SIG-M5 treated with dmso at 0.1 percent for 504 hours (cell line): ENCODE data around the gene ZIC5.

Source experiments
- DNase-seq: peaks from one replicate; lab custom pipeline; 2025; ENCODE audit not compliant: unreplicated experiment; lab: John Stamatoyannopoulos, UW

The ZIC5 gene

GRCh38 chr13:99971576-99972189 lies at the start of gene ZIC5:
TSS of gene ZIC5 (minus strand) at chr13:99971767. CDS start at chr13:99971603, 164 bp downstream.
- no peak for DNase-seq

- DNase-seq: no peak
Observed at GRCh38 chr13:100019780-100020356, 48.3 kb upstream of the ZIC5 start.

DNA sequence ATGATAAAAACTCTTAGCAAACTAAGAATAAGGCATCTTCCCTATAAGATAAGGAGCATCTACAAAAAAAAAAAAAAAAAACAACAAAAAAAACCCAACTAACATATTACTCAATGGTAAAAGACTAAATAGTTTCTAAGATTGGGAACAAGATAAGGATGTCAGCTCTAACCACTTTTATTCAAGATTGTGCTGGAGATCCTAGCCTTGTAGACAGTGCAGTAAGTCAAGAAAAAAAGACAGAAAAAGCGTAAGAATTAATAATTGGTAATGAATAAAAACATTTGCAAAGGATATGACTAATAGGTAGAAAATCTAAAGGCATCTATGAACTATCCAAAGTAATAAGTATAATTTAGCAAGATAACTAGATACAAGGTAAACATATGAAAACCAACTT lies 43.1 kb upstream of the ZIC5 start:
- no peak for DNase-seq

DNA sequence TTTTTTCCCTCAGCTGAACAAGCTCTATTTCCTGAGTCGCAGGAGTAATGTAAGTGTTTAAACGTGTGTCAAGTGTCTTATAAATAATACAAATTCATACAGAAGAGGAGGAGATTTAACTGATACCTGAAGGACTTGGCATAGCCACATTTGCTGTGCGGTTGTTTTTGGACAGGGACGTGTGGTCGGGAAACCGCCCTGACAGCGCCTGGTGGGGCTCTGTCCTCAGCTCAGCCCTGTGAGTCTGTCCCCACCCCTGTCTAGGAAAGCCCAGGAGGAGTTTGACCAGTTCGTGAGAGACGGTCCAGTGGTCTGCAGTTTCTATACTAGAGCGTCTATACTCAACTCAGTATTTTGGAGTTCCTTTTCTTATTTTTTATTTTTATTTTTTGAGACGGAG lies 26.7 kb upstream of the ZIC5 start:
- DNase-seq: no peak

DNA sequence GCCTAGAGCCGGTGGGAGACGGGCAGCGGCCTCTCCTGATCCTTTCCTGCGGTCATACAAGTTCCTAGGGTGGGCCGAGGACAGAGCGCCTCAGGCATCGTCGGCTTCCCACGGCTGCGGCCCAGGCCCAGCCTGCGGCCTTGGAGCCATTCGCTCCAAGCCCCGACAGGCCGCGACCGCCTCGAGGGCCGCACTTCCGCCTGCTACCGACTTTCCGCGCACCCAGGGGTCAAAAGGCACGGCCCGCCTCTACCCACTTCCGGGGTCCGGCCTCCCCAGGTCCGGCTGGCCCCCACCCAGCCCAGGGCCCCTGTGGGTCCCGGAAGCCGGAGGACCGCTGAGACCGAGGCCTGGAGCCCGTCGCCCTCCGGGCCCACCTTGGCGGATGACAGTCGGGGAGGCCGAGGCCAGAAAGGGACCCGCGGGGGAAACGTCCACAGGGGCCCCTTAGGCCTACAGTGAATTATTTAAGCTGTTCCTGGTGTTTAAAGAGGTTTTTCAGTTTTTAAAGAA lies 26.2 kb upstream of the ZIC5 start:
- no peak for DNase-seq

- DNase-seq: no peak
Observed at GRCh38 chr13:99996381-99996973, 24.9 kb upstream of the ZIC5 start.

- no peak for DNase-seq
Observed at GRCh38 chr13:99995589-99996380, 24.2 kb upstream of the ZIC5 start.

DNA sequence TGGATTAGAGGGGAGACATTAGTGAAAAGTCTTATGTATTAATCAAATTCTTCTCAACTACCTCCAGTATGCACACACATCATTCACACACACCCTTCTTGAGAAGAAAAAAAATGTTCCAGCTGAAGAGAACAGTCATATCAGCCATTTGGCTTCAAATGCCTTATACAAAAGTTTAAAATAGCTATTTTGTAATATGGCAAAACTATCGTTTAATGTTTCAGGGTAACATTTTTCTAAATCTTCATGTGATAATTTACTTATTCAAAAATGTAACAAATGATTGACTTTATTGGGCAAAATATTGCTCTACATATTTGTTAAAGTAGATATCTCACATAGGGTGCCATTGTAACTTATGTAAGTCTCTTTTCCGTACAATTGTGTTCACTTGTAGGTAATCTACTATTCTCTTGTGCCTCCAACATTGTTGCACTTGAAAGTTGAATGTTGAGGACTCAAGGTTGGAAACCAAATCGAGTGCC lies 23.6 kb upstream of the ZIC5 start:
- no peak for DNase-seq

- DNase-seq: no peak
Observed at GRCh38 chr13:99994638-99995020, 23.1 kb upstream of the ZIC5 start.

DNA sequence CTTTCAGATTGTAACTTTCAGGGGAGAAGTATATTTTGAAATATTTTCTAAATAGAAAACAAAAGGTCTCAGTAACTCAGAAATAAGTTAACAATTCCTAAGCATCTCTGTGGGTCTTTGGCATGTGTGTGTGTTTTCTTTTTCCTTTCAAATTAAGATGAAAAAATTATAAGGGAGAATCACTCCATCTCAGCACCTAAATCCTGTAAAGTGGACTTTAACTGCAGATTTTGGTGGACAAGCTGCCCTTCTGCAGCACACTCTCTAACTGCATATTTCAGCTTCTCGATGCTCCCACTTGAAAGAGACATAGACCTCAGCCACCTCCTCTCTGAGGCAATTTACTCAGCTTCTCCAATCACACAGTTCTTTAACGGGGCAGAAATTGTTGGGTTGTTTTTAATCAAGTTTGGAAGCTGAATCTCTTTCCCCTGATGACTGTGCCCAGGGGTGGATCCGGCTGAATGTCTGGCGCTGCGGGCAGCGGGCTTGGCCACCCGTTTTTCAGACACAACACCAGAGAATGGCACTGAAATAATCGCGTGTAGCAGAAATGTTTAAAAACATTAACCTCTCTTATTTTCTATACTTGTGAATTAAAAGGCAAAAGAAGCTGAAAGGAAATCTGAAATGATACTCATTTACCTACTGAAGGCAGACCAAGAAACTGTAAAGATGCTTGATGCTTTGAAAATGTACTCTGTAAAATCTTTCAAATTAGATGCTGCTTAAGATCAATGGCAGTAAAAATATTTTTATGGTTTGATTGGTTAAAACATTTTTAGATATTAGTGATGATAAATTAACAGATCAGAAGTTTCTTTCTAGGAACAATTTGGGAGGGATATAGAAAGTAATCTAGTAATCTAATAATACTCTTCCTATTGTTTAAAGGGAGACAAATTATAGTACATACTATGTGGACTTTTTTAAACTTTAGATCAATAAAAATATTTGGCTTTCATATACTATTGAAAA lies 22.4 kb upstream of the ZIC5 start:
- no peak for DNase-seq

DNA sequence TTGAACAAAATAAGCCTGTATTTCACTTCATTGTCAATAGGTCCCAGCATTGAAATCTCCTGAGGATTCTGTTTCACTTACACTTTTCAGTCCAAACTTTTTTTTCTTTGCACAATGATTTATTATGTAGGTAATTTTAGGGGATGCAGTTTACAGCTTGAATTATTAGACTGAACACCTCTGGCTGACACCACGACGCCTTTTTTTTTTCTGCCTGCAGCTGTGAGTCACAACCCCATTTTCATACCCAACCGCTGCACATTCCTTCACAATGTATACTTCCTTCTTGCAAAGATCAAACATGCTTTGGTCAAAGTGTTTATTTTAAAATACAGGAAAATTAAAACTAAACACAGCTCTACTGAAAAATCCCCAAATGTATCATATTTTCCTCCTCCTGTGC lies 21.4 kb upstream of the ZIC5 start:
- DNase-seq: peak; percentile 54

DNA sequence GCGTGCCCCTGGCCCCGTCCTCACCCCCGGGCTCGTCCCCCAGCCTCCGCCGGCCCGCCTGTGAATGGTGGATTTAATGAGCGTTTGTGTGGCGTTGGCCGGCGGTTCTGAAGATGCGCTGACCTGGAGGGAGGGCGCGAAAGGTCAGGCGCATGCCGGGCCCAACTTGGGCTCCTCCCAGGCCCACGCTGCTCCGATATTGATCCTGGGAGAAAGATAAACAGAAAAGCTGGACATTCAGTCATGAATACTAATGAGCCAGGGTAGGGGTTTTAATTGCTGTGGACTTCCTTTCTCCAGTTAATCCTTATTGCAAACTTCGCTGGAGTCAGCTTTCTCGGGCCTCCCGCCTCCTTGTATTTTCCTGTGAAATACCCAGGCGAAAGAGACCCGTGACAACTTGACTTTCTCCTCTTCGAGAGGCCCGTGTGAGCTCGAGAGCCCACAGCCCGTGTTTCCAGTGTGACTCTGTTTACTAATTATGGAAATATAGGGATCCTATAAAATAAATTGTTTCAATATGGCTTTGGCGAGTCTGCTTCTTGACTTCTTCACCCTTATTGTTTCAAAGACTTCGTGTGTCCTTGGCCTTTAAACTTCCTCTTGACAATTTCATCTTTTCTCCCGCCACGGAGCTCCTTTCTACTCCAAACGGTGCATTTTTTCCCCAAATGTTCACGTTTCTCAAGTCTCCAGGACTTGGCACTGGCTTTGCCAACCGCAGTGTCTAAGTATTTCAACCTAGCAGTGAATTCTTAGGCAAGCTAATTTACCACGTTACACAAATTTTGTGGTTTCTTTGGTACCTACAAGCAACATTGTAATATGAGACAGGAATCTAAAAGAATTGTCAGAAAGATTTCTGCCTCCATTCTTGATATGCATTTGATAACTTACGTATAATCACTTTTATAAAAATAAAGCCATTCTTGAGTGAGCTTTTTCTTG lies 20.5 kb upstream of the ZIC5 start:
- peak; percentile 45 for DNase-seq

DNA sequence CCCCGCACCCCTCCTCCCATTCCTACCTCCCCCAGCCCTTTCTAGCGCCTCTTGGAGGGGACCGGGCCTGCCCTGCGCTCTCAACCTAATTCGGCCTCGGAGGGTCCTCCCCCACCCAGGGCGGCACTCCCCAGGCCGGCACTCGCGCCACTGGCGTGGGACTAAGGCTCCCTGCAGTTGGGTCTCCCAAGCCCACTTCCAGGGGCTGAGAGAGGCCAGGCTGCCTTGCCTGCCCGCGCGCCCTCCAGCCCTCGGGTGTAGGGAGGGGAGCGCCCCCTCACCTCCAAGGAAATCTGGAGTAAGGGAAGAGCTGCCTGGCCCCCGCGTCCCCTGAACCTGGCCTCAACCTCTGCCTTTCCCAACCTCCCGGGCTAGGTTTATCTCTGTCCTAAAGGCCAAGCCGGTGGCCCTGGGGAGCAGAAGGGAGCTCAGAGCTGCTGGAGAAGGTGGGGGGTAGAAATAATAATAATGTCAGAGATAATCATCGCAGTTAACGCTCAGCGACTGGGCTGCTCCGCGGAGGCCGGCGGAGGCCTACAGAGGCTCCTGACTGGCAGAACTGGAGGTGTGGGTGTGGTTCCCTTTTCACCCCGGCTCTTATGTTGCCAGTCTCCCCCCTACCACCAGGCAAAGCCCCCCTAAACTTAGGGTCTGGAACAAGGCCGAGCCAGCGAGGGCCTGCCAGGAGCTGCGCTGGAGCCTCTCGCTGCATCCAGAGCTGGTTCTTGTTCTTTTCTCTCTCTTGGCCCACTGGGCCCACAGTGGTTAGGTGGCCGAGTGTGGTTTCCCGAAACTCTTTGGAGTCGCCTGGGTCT lies 19.7 kb upstream of the ZIC5 start:
- no peak for DNase-seq

- DNase-seq: no peak
Observed at GRCh38 chr13:99990126-99990977, 18.8 kb upstream of the ZIC5 start.

DNA sequence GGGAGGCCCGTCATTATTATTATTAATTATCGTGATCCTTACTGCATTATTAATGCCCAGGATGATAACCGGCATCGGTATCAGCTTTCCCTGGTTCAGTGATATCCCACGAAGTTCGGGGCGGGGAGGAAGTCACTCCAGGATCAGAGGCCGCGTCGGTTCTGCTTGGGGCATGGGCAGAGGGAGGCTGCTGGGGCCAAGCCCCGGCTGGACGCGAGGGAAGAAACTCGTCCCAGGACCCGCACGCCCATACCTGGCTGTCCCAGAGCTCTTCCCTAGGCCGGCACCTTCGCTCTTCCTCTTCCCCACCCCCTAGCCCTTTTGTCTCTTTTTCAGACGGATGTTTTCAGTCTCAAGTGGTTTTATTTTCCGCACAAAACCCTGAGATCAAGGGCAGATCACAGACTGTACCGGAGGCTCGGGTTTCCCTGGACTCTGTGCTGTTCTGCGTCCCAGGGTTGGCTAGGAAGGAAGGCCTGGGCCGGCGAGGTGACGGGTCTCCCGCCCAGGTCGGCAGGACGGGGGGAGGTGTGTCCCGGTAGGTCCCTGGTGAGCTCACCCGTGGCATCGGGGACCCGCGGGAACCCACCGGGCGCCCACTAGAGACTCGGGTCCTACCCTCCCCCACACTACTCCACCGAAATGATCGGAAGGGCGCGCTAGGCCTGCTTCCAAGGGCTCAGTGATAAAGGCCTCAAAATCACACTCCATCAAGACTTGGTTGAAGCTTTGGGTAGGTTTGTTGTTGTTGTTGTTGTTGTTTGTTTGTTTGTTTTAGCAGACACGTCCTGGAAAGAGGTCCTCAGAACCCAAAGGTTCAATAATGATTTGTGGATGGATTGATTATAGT lies 17.9 kb upstream of the ZIC5 start:
- no peak for DNase-seq

DNA sequence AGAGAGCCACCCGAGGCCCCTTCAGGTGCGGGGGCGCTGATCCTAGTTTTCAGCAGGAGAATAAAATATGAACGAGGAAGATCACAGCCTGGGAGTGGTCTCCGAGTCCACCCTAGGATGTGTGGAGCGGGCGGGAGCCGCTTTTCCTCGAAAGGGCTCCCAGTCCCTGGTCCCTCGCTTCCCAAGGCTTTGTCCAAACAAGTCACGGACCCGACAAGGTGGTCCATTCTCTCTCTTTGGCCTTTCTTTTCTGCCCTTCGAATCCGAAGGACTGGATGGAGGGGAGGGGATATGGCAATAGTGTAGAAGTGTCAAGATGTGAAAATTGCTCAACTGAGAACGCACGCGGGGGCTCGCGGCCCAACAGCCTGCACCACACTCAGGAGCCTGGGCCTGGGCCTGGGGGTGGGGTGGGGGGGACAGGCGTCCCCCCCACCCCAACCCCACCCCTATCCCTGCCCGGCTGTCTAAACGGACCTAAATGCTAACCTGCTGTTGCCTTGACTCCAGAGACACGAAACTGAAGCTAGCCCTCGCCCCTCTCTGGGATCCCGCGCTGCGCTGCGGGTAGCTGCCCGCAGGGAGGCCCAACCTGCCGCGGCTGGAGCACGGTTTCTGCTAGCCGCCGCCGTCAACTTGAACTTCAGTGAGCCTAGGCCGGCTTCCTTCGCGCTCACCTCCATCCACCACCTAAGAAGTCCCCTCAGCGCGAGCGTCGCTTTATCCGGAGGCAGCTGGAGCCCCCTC lies 17.1 kb upstream of the ZIC5 start:
- no peak for DNase-seq
